ENCODE data around the gene KRTAP24-1.

GRCh38 chr21:30245061-30245460, 37.7 kb downstream of the KRTAP24-1 start:
- TF ChIP-seq POLR2AphosphoS5 (IDR thresholded peaks at IDR 0.05; ENCODE audit: low read depth, low read length) (no peak), PAX5 (IDR thresholded peaks at IDR 0.05; ENCODE audit: insufficient read depth, low read length, severe bottlenecking) (no peak), POLR2A (IDR thresholded peaks at IDR 0.05; ENCODE audit: low read depth, low read length) (no peak), TAF1 (IDR thresholded peaks at IDR 0.05; ENCODE audit: low read depth, low read length) (no peak)

Data from GM12891 (cell line).